Cerebellar cortex (tissue), 1 donor: ENCODE measurements around the gene RASL11B.
A peak's percentile ranks its signal among the peaks of the same experiment; 100 is the strongest.
"Not testable (repeated sequence)": the region's sequence is repeated elsewhere in the genome, so short reads cannot be mapped to it uniquely, and the experiment has no call there.

Experiments
- DNase-seq: peaks from one replicate; pipeline ENCODE4 v3.0.0-alpha.2; 2015; ENCODE audit warnings: low spot score

The RASL11B gene, protein sequence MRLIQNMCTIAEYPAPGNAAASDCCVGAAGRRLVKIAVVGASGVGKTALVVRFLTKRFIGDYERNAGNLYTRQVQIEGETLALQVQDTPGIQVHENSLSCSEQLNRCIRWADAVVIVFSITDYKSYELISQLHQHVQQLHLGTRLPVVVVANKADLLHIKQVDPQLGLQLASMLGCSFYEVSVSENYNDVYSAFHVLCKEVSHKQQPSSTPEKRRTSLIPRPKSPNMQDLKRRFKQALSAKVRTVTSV

GRCh38 chr4:52861879-52862616 lies at the start of gene RASL11B:
TSS of gene RASL11B (plus strand) at chr4:52862317. CDS start at chr4:52862508, 191 bp downstream.
- peak; percentile 79 for DNase-seq

GRCh38 chr4:52813546-52813945 lies 48.6 kb upstream of the RASL11B start:
- no peak for DNase-seq

- DNase-seq, result no peak
These were observed 39.5 kb upstream of the RASL11B start for GRCh38 chr4:52822583-52822971.

DNA sequence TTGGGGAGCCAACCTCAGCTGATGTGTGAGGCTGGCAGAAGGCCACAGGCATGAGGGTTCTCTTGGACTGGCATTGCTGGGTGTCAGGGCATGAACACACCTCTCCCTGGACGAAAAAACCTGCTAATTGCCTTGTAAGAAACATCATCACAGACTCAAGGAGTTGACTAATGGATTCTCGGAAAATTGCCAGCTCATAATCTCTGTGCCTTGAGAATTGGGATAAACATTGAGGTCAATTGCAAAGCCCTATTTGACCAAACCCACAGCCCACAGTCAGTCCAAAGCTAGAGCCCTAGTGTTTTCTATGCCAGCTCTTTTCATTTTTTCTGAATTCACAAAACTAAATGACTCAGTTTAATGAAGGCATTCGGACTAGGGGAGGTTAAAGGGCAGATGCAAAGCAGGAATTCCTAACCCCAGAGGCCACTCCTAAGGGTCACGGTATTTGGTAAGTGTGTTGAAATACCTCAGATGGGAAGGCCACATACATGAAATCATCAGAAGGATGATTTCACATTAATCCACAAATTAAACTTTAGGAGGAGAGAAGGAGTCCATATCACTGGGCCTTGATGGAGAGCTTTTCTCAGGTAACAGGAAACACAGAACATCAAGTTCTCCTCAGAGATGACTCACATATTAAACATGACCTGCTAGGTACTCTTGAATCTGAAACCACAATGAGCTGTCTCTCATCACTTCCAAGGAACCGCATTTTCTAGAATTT lies 39.0 kb upstream of the RASL11B start:
- DNase-seq, result no peak

DNA sequence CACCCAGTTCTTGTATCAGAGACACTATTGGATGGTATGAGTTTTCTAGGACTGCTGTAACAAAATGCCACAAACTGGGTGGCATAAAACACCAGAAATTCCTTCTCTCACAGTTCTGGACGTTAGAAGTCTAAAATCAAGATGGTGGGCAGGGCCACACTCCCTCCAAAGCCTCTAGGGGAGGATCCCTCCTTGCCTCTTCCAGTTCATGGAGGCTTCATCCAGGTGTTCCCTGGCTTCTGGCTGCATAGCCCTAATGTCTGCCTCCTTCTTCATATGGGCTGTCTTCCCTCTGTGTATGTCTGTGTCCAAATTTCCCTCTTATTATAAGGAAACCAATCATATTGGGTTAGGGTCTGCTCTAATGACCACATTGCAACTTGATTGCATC lies 38.4 kb upstream of the RASL11B start:
- no peak for DNase-seq

- no peak for DNase-seq
These were observed 37.9 kb upstream of the RASL11B start for GRCh38 chr4:52824270-52824602.

DNA sequence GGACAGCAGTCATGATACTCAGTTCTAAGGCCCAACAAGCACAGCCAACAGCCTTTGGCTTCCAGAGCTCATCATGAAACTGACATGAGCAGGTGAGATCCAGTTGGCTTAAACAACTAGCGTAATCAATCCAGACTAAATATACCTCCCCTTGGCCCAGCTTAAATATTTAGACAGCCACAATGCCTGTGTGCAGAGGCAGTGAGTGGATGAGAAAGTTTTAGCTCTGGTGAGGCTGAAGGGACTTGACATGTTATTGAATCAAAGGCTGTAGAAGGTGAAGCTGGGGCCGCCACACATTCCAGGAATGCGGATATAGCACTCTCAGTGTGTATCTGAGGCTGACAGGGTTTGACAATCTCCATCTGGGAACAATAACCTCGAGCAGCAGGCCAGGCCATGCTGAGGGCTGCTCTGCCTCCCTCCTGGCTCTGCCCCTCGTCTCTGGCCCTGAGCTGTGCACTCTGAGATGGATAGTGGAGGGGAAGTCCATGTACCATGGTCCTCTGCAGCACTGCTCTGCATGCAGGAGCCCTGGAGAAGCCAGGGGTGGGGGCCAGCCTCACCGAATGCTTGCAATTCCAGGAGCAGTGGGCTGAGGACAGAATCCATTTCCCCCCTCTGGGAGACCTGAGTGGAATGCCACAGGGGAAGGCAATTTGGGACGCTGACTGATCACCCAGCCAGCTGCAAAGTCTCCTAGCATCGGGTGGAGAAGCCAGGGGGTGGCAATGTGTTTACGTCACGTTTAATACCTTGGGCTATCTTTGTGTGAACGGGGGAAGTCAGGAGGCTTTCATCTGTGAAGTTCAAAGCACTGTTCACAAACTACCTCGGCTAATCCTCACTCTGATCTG lies 37.3 kb upstream of the RASL11B start:
- peak; percentile 61 for DNase-seq

DNA sequence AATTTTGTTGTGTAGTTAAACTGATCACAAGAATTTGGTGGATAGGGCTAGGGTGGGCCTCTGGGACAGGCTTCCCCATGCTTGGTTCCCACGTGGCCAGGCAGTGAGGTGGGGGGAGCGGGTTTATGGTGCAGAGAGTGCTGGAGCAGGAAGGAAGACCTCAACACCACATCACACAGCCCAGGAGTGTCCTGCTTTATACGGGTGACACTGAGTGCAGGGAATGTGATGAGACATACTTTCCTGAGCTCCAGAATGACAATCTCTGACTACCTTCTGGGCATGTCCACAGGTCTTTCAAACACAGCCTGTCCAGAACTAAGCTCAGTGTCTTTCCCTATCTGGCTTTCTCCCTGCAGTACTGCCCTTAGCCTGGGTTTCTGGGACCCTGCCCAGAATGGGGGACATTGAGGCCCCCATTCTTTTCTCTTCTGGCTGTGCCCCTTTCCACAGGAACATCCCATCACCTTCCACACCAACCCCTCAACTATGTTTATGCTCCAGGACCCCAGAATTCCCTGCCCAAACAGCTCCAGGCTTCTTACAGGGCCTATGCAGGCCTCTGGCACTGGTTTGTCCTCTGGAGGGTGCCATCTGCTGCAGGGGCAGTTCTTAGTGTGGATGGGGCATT lies 36.5 kb upstream of the RASL11B start:
- DNase-seq, result no peak

DNA sequence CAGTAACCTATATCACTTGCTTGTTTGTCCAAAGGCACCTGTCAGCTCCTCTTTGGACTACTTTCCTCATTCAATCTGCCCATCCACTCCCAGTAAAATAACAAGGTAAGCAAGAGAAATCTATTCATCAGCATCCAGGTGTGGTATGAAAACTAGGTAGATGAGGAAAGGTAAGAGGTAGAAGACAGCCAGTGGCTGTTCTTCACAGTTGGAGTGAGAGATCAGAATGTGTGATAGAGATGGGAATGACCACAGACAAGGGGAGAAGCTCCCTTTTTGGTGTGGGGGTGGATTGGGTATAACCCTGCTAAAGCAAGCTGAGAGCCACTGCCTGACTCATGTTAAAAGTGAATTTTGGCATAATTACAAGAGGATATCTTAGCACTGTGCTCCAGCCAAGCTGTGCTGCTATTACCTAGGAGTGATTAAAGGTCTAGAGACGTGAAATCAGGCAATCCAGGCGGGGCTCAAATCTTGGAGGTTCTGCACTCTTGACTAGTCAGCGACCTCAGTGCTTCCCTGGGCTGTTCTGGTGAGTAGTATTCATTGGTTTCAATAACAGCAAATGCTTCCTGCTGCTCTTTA lies 28.1 kb upstream of the RASL11B start:
- no peak for DNase-seq

DNA sequence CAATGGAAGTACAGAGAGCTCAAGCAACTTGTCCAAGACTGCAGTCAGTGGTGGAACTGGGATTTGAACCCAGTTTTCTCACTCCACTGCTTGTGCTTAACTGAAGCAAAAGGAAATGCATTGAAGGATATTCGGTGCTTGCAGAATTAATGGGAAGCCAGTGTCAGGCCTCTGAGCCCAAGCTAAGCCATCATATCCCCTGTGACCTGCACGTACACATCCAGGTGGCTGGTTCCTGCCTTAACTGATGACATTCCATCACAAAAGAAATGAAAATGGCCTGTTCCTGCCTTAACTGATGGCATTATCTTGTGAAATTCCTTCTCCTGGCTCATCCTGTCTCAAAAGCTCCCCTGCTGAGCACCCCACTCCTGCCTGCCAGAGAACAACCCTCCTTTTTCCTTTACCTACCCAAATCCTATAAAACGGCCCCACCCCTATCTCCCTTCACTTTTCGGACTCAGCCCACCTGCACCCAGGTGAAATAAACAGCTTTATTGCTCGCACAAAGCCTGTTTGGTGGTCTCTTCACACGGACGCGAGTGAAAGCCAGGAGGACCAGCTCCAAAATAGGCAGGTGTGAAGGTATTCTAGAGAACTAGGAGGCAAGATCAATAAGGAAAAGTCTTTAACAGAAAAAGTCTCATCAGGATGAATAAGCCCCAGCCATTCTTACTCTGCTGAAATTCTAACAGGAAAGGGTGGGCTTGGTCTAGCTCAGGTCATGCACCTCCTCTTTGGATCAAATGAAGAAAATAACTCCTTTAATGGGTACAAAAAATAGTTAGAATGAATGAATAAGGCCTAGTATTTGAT lies 27.3 kb upstream of the RASL11B start:
- not testable (repeated sequence) for DNase-seq

- DNase-seq, result no peak
These were observed 26.0 kb upstream of the RASL11B start for GRCh38 chr4:52836120-52836519.

DNA sequence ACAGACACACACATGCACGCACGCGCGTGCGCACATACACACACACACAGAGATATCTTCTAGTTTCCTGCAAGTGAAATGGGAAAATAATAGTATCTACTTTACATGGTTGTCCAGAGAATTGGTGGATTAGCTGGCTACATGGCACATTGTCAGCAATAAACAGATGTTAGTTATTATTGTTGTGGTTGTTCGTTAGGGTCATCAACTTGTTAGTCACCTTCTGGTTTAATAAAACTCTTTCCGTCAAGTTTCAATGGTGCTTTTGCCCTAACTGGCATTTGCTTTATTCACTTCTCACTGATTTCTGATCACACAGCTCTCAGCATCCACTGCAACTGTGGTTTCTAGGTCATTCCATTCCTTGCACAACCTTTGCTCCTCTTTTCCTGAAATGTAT lies 25.4 kb upstream of the RASL11B start:
- DNase-seq, result no peak

DNA sequence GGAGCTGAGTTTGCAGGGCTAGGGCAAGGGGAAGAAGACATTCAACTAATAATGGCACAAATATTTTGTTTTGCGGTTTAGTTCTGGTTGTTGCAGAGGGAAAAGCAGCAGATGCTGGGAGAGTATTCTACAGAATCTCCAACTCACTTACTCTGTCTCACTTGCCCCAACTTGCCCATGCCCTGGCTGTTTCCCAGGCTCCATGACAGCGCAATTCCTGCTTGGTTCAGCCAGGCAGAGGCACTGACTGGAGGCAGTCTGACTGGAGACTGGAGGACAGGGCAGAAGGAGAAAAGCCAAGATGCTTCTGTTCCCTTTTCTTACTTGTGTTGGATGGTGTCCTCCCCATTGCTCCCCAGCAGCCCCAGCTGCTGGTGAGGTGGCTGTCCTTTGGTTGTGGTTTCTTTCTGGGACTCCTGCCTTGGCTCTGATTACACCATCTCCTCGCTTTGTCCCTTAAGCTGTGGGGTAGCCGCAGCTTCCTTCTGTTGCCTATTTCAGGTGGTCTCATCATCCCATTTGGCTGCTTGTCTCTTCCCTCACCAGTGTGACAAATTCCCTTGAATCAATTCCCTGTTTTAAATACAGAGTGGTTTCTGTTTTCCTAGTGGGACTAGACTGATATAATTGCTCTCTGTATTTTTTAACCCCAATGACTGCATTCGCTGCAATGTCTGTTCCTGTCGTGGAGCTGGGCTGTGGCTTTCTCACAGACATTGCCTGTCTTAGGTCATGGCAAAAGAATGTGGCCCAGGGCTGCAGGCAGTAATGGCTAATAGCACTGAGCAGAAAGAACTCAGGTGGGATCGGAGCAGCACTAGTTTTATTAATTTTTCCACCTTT lies 24.2 kb upstream of the RASL11B start:
- DNase-seq, result no peak

DNA sequence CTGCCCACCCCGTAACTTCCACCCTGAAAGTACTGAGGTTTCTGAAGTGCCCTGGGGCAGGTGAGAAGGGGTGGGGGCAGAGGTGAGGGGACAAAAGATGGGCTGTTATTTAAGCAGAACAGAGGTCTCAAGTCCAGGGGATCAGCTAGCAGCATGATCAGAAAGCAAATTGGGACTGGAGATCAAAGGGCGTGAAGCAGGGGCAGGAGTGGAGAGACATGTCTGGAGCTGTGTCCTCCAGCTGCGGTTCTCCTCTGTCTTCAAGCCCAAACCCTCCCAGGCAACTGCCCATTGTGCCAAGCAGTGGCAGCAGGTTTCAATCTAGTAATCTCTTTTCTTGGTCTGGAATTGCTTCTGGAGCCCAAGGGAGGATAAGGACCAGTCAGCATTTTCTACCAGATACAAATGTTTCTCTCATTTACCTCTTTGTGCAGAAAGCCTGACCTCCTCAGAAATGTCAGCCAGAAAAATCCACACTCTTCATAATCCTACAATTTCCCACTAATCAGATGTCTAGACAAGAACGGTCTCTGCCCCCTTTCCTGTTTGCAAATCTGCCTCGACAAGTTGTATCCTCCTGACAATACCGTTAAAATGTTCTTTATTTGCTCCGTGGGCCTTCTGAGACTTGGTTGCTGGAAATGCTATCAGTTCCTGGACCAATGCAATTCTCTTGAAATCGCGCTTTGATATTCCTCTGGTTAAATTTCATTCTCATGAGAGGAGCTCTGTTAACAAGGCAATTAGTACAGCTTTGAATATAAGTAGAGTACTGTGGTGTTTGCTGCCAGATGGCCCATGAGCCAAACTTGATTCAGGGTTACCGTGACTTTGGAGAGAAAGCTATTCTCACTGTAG lies 23.2 kb upstream of the RASL11B start:
- DNase-seq, result no peak

DNA sequence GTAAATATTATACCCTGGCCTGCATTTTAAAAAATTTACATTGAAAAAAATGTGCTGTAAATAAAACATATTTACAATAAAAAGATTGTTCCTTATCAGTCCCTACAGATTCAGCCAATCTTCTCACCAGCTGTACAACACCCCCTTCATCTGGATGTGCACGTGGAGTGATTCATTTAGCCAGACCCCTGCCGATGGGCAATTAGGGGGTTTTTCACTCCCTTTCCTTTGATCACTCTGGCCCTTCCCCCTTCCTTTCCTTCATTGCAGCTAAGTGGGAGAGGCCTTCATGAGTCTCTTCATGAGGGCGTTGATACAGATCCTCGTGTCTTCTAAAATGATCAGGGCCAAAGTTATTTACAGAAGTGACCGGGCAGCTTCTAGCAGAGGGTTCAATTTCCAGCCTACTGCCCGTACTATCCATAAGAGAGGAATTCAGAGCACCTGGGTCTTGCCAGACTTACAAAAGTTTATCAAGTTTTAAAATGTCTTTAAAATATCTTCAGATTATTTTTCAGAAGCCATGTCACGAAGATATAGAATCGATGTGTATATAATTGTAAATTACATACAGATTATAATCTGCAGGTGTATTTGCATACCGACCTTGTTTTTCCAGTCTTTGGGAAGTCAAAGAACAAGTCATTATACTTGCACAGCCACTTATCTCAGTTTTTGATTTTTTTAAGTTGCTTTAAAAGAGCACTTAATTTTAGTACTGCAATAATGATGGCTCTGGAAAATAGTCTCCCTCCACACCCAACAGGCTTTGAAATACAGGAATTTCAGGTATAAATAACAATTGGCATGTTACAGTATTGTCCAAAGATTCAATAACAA lies 21.4 kb upstream of the RASL11B start:
- no peak for DNase-seq

DNA sequence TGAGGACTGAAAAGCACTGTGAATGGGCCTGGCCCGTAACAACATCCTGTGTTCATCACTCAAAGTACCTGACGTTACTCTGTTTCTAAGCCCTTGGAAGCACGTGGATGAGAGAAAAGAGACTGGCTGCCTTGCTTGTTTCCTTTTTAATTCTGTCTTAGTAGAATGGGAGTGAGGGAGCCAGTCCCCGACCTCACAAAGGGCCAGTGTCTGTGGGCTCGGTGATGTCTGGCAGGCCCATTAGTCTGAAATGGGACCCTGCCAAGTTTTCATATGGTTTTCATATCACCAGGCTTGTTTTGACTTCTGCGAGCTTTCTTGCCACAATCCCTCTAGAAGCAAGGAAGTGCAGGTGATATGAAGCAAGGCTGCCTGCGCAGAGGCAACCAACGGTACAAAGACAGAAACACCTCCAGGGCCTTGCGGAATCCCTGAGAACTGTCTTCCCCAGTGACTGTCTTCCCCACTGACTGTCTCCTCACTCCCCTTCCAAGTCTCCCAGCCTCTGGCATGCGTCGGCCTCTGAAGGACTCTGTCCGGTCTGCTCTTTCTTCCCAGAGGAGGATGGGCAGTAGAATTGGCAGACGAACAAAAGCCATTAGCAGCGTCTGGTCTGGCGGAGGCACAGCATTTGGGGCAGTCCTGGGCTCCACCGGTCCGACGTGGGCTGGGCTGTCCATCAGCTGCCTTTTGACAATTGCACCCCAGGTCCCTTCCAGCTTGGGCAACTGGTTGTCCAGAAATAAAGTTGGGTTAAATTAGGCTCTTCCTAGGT lies 20.2 kb upstream of the RASL11B start:
- peak; percentile 26 for DNase-seq

GRCh38 chr4:52842792-52843191 lies 19.3 kb upstream of the RASL11B start:
- no peak for DNase-seq
